PC-3 (cell line): ENCODE results near the gene COLEC12. TPM values are rescaled to one million over a fixed set of nuclear protein-coding genes. Genes with fewer than 3 reads are reported as not detected.

ENCODE experiments used
- ATAC-seq: fragments of 200-7000 bp; cut with Tn5 transposase; 2 replicates; pipeline ENCODE4 v1.9.1; 2020; ENCODE audit warnings: mild to moderate bottlenecking, moderate library complexity
- BruUV-seq: library from RNA; stranded (reverse); fragments of 400-500 nt; replicated peaks from 2 replicates; lab custom pipeline; 2021; lab: Mats Ljungman, UMichigan
- CTCF ChIA-PET: fragments of 300-600 bp; sonication (Branson Sonifier 250); formaldehyde crosslinking; loops from one replicate; lab custom pipeline; 2022; ENCODE audit warnings: antibody characterized with exemption; lab: Charles Lee
- POLR2A ChIA-PET: fragments of 300-600 bp; sonication (Branson Sonifier 250); formaldehyde crosslinking; loops from one replicate; lab custom pipeline; 2022; ENCODE audit warnings: antibody characterized with exemption; ENCODE audit not compliant: unreplicated experiment; lab: Charles Lee
- DNase-seq: peaks from one replicate; pipeline ENCODE4 v3.0.0-alpha.2; 2015
- H2AFZ ChIP-seq: fragments of 300-600 bp; sonication (generic); 2 replicates; pipeline ENCODE4 v1.6.0; 2016; ENCODE audit warnings: antibody characterized with exemption, low read length
- H3F3A ChIP-seq: fragments of 300-600 bp; sonication (generic); one replicate; pipeline ENCODE4 v1.6.0; 2017; ENCODE audit warnings: antibody characterized with exemption, low read length, control low read depth, mild to moderate bottlenecking; ENCODE audit not compliant: unreplicated experiment
- H3K27ac ChIP-seq: fragments of 300-600 bp; sonication (generic); 2 replicates; pipeline ENCODE4 v1.5.1; 2016; ENCODE audit warnings: mild to moderate bottlenecking, low read length
- H3K27me3 ChIP-seq: fragments of 300-600 bp; sonication (generic); 2 replicates; pipeline ENCODE4 v1.6.1; 2016; ENCODE audit warnings: low read length, mixed read lengths
- H3K36me3 ChIP-seq: fragments of 300-600 bp; sonication (generic); 2 replicates; pipeline ENCODE4 v1.6.1; 2016; ENCODE audit warnings: low read depth, mixed run types, low read length, mixed read lengths
- H3K4me1 ChIP-seq: fragments of 300-600 bp; sonication (generic); 2 replicates; pipeline ENCODE4 v1.5.1; 2016; ENCODE audit warnings: low read length; ENCODE audit not compliant: insufficient read depth
- H3K4me2 ChIP-seq: fragments of 300-600 bp; sonication (generic); 2 replicates; pipeline ENCODE4 v1.6.0; 2016; ENCODE audit warnings: low read length
- H3K4me3 ChIP-seq: fragments of 300-600 bp; sonication (generic); 2 replicates; pipeline ENCODE4 v1.5.1; 2016; ENCODE audit warnings: mild to moderate bottlenecking, low read length, mixed read lengths
- H3K79me2 ChIP-seq: fragments of 300-600 bp; sonication (generic); 2 replicates; pipeline ENCODE4 v1.6.1; 2017; ENCODE audit warnings: low read length, mixed read lengths
- H3K9ac ChIP-seq: fragments of 300-600 bp; sonication (generic); 2 replicates; pipeline ENCODE4 v1.6.0; 2016; ENCODE audit warnings: mild to moderate bottlenecking, low read length
- H3K9me2 ChIP-seq: fragments of 300-600 bp; sonication (generic); replicated peaks from 2 replicates; pipeline ENCODE4 v1.6.1; 2016; ENCODE audit warnings: mixed run types, low read length, mixed read lengths
- H3K9me3 ChIP-seq: fragments of 300-600 bp; sonication (generic); 2 replicates; pipeline ENCODE4 v1.6.1; 2016; ENCODE audit warnings: low read length, mixed read lengths
- H4K20me1 ChIP-seq: fragments of 300-600 bp; sonication (generic); 2 replicates; pipeline ENCODE4 v1.6.1; 2016; ENCODE audit warnings: low read length, mixed read lengths
- CTCF ChIP-seq: fragments of 300-600 bp; sonication (generic); conservative IDR thresholded peaks from 2 replicates; pipeline ENCODE4 v1.5.1; 2017; ENCODE audit warnings: antibody characterized with exemption, low read depth, mild to moderate bottlenecking, low read length
- EZH2 ChIP-seq: fragments of 300-600 bp; sonication (generic); IDR thresholded peaks from one replicate; pipeline ENCODE4 v1.6.1; 2017; ENCODE audit warnings: antibody characterized with exemption, mild to moderate bottlenecking, low read length; ENCODE audit not compliant: unreplicated experiment
- EZH2phosphoT487 ChIP-seq: fragments of 300-600 bp; sonication (generic); IDR thresholded peaks from 2 replicates; pipeline ENCODE4 v1.6.1; 2018; ENCODE audit warnings: mild to moderate bottlenecking, antibody characterized with exemption, low read length, borderline replicate concordance
- intact Hi-C: fragments of 100-400 bp; cut with micrococcal nuclease; formaldehyde crosslinking; loops from 2 replicates; pipeline ENCODE4 v1.9.0; 2023
- total RNA-seq: library from RNA; depleted of rRNA; stranded (reverse); fragments of >200 nt; gene quantifications from 2 replicates; pipeline ENCODE4 v1.2.3, GENCODE V29; 2014

COLEC12 gene
- total RNA-seq, 1 experiment from 2014 or later, result 0.04 TPM

- H2AFZ ChIP-seq, result no peak overlapping the region
- no peak overlapping the region for H3K27ac ChIP-seq
- no peaks in the 10 kb centered on the region for H3K36me3 ChIP-seq
- ATAC-seq (no peak), DNase-seq (no peak)
- POLR2A ChIA-PET, result interaction anchor here (0.7 kb wide), 1 partner anchor 1690 kb away, joined by 13 read pairs; no protein-coding TSS in a partner anchor
- CTCF ChIA-PET, result no interaction called here
- H3K9me2 ChIP-seq, result no peaks in the 10 kb centered on the region
- H3K4me1 ChIP-seq, result no peaks in the 10 kb centered on the region
- no peaks in the 10 kb centered on the region for H3K79me2 ChIP-seq
- no peaks in the 10 kb centered on the region for H4K20me1 ChIP-seq
- H3K4me3 ChIP-seq, result no peak overlapping the region
- TF ChIP-seq EZH2phosphoT487, result no peak
- no peak for TF ChIP-seq EZH2
- TF ChIP-seq CTCF, result no peak
- BruUV-seq, result no TSS peak
- H3F3A ChIP-seq, result no peaks in the 10 kb centered on the region
- no peaks in the 10 kb centered on the region for H3K9me3 ChIP-seq
- H3K27me3 ChIP-seq, result peaks cover 79% of the 10 kb centered on the region
- H3K4me2 ChIP-seq, result no peak overlapping the region
- no peak overlapping the region for H3K9ac ChIP-seq
- intact Hi-C loops, result no loop called here
These were observed 137.9 kb downstream of the COLEC12 start for GRCh38 chr18:362311-363290.

GRCh38 chr18:361941-362310, 138.6 kb downstream of the COLEC12 start:
- Histone ChIP-seq H3K9me3 (no peaks in the 10 kb centered on the region), H3K4me2 (no peak overlapping the region), H3K79me2 (no peaks in the 10 kb centered on the region), H3F3A (no peaks in the 10 kb centered on the region), H4K20me1 (no peaks in the 10 kb centered on the region), H2AFZ (no peak overlapping the region), H3K4me3 (no peak overlapping the region), H3K4me1 (no peaks in the 10 kb centered on the region), H3K27me3 (peaks cover 79% of the 10 kb centered on the region), H3K9ac (no peak overlapping the region), H3K9me2 (no peaks in the 10 kb centered on the region), H3K27ac (no peak overlapping the region), H3K36me3 (no peaks in the 10 kb centered on the region)
- no peak for TF ChIP-seq EZH2
- TF ChIP-seq CTCF, result no peak
- no peak for TF ChIP-seq EZH2phosphoT487
- DNase-seq (peak; percentile 17), ATAC-seq (no peak)
- ChIA-PET CTCF (no interaction called here), POLR2A (no interaction called here)
- intact Hi-C loops, result no loop called here
- BruUV-seq, result no TSS peak

- Histone ChIP-seq H3K4me1 (no peaks in the 10 kb centered on the region), H3K4me2 (no peak overlapping the region), H3K36me3 (no peaks in the 10 kb centered on the region), H3K79me2 (no peaks in the 10 kb centered on the region), H3K9me3 (no peaks in the 10 kb centered on the region), H3K9me2 (no peaks in the 10 kb centered on the region), H3K27ac (no peak overlapping the region), H2AFZ (no peak overlapping the region), H3K9ac (no peak overlapping the region), H3F3A (no peaks in the 10 kb centered on the region), H3K27me3 (peaks cover 79% of the 10 kb centered on the region), H4K20me1 (no peaks in the 10 kb centered on the region), H3K4me3 (no peak overlapping the region)
- ChIA-PET POLR2A (no interaction called here), CTCF (no interaction called here)
- DNase-seq (no peak), ATAC-seq (no peak)
- BruUV-seq, result no TSS peak
- intact Hi-C loops, result no loop called here
- TF ChIP-seq CTCF (no peak), EZH2 (no peak), EZH2phosphoT487 (no peak)
These were observed 139.3 kb downstream of the COLEC12 start for GRCh38 chr18:361100-361732.
